Measurements from ENCODE around the gene RERE. TPM values are rescaled to one million over a fixed set of nuclear protein-coding genes. Genes with fewer than 3 reads are reported as not detected.
"Not testable (repeated sequence)": the region's sequence is repeated elsewhere in the genome, so short reads cannot be mapped to it uniquely, and the experiment has no call there.

Gene RERE
- total RNA-seq, 1 experiment from 2014 or later: 217 TPM

DNA sequence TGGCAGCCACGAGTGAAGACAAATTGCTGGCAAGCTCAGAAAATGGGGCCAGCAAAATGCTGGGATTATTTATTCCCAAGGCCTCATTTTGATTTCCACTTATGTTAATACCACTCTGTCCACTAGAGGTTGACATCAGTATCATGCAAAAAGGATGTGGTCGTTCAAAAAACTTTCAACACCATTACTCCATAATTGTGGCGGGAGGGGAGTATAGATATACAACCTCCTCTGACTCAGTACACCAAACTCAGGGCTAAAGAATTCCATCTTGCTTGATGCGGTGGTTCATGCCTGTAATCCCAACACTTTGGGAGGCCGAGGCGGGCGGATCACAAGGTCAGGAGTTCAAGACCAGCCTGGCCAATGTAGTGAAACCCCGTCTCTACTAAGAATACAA, 200.6 kb downstream of the RERE start:
- intact Hi-C loops (cut with micrococcal nuclease; ENCODE audit: unreplicated experiment); ATAC-seq; H3K4me3 ChIP-seq (ENCODE audit: low read depth in 2 of 2, low read length in 2 of 2); H3K9me3 ChIP-seq (ENCODE audit: control insufficient read depth, insufficient read depth, low read depth, low read length); CTCF ChIA-PET; POLR2A ChIA-PET; H3K27me3 ChIP-seq (ENCODE audit: control insufficient read depth, insufficient read depth, low read length); H3K36me3 ChIP-seq (ENCODE audit: control insufficient read depth, insufficient read depth, low read length); H3K27ac ChIP-seq (ENCODE audit: low read length); BruUV-seq (replicated peaks); in situ Hi-C loops (cut with HindIII; ENCODE audit: low pct_unique_long_range_greater_than_20kb, low sequenced_read_pairs); DNase-seq (ENCODE audit: low read depth, low spot score); H3K4me1 ChIP-seq (ENCODE audit: control insufficient read depth, insufficient read depth, low read length): not testable (repeated sequence)

GRCh38 chr1:8611634-8612515, 205.6 kb downstream of the RERE start:
- BruUV-seq (replicated peaks); CTCF ChIA-PET; H3K36me3 ChIP-seq (ENCODE audit: control insufficient read depth, insufficient read depth, low read length); in situ Hi-C loops (cut with HindIII; ENCODE audit: low pct_unique_long_range_greater_than_20kb, low sequenced_read_pairs); H3K9me3 ChIP-seq (ENCODE audit: control insufficient read depth, insufficient read depth, low read depth, low read length); DNase-seq (ENCODE audit: low read depth, low spot score); intact Hi-C loops (cut with micrococcal nuclease; ENCODE audit: unreplicated experiment); ATAC-seq; H3K4me1 ChIP-seq (ENCODE audit: control insufficient read depth, insufficient read depth, low read length); H3K27me3 ChIP-seq (ENCODE audit: control insufficient read depth, insufficient read depth, low read length); H3K27ac ChIP-seq (ENCODE audit: low read length); H3K4me3 ChIP-seq (ENCODE audit: low read depth in 2 of 2, low read length in 2 of 2); POLR2A ChIA-PET: not testable (repeated sequence)

GRCh38 chr1:8607906-8608305, 209.5 kb downstream of the RERE start:
- intact Hi-C loops (cut with micrococcal nuclease; ENCODE audit: unreplicated experiment): no loop called here
- no peaks in the 10 kb centered on the region for H3K27me3 ChIP-seq (ENCODE audit: control insufficient read depth, insufficient read depth, low read length)
- no peaks in the 10 kb centered on the region for H3K36me3 ChIP-seq (ENCODE audit: control insufficient read depth, insufficient read depth, low read length)
- no peaks in the 10 kb centered on the region for H3K9me3 ChIP-seq (ENCODE audit: control insufficient read depth, insufficient read depth, low read depth, low read length)
- no peaks in the 10 kb centered on the region for H3K4me1 ChIP-seq (ENCODE audit: control insufficient read depth, insufficient read depth, low read length)
- no TSS peak for BruUV-seq (replicated peaks)
- H3K27ac ChIP-seq (ENCODE audit: low read length): no peak overlapping the region
- ChIA-PET CTCF (interaction anchor here (0.6 kb wide), 1 partner anchor 633 kb away, joined by 5 read pairs; no protein-coding TSS in a partner anchor), POLR2A (no interaction called here)
- TF ChIP-seq REST (IDR thresholded peaks at IDR 0.05; ENCODE audit: insufficient read depth in 1 of 2, low read depth in 2 of 2, low read length in 1 of 2): no peak
- TF ChIP-seq TCF7L2 (IDR thresholded peaks at IDR 0.05; ENCODE audit: low read depth, low read length): no peak
- no peak for TF ChIP-seq SIN3A (IDR thresholded peaks at IDR 0.05; ENCODE audit: borderline replicate concordance, insufficient read depth, low read depth, low read length)
- TF ChIP-seq POLR2AphosphoS5 (IDR thresholded peaks at IDR 0.05; ENCODE audit: low read depth, low read length): no peak
- TF ChIP-seq CTCF (IDR thresholded peaks at IDR 0.05): no peak
- in situ Hi-C loops (cut with HindIII; ENCODE audit: low pct_unique_long_range_greater_than_20kb, low sequenced_read_pairs): no loop called here
- ATAC-seq: no peak
- no peak overlapping the region for H3K4me3 ChIP-seq (ENCODE audit: low read depth in 2 of 2, low read length in 2 of 2)
- DNase-seq (ENCODE audit: low read depth, low spot score): no peak

All from Panc1 (cell line).